CD4-positive, alpha-beta T cell (primary cell): Measurements from ENCODE around the gene MGAT5B. TPM values are rescaled to one million over a fixed set of nuclear protein-coding genes. Genes with fewer than 3 reads are reported as not detected.

Experiments used
- ATAC-seq: fragments of 200-7000 bp; cut with Tn5 transposase; one replicate; pipeline ENCODE4 v1.10.0; 2022; ENCODE audit warnings: mild to moderate bottlenecking; ENCODE audit not compliant: poor library complexity
- CTCF ChIA-PET: fragments of 350-600 bp; sonication (Branson Sonifier 250); formaldehyde crosslinking; loops from one replicate; lab custom pipeline; 2021; ENCODE audit warnings: antibody characterized with exemption, inconsistent platforms; lab: Charles Lee
- POLR2A ChIA-PET: fragments of 350-600 bp; sonication (Branson Sonifier 250); formaldehyde crosslinking; loops from one replicate; lab custom pipeline; 2021; ENCODE audit warnings: antibody characterized with exemption, inconsistent platforms; lab: Charles Lee
- DNase-seq, 14 experiments: peaks; one replicate each; pipeline ENCODE4 v3.0.0-alpha.2; 2013 to 2020; ENCODE audit warnings: mixed read lengths in 2 of 14
- H3K27ac ChIP-seq, 2 donors: one replicate each; pipeline versions ENCODE4 v1.5.1 to v1.7.0; 2013; ENCODE audit warnings: low read length in 2 of 2, low read depth in 1 of 2, mild to moderate bottlenecking in 1 of 2
- H3K27me3 ChIP-seq, 2 experiments: 1 replicate in 1 of 2; 2 replicates in 1 of 2; pipeline versions ENCODE4 v1.6.1 to v1.7.0; 2013; ENCODE audit warnings: low read length in 2 of 2, control low read depth in 1 of 2, mild to moderate bottlenecking in 1 of 2, moderate library complexity in 1 of 2; ENCODE audit not compliant: insufficient read depth in 2 of 2, control insufficient read depth in 1 of 2
- H3K36me3 ChIP-seq: one replicate; pipeline ENCODE4 v1.6.1; 2013; ENCODE audit warnings: low read length, control low read depth; ENCODE audit not compliant: insufficient read depth
- H3K4me1 ChIP-seq: one replicate; pipeline ENCODE4 v1.6.1; 2013; ENCODE audit warnings: low read length, control low read depth; ENCODE audit not compliant: insufficient read depth
- H3K4me3 ChIP-seq: one replicate; pipeline ENCODE4 v1.5.1; 2013; ENCODE audit warnings: mild to moderate bottlenecking, low read length, moderate library complexity
- H3K9me3 ChIP-seq, 2 experiments: 1 replicate in 1 of 2; 2 replicates in 1 of 2; pipeline versions ENCODE4 v1.6.1 to v1.7.0; 2013; ENCODE audit warnings: low read length in 2 of 2, mild to moderate bottlenecking in 2 of 2, control low read depth in 1 of 2, moderate library complexity in 1 of 2; ENCODE audit not compliant: control insufficient read depth in 1 of 2, insufficient read depth in 1 of 2
- H3K27ac Mint-ChIP-seq: one replicate; pipeline ENCODE4 v1.8.0; 2020; ENCODE audit warnings: mixed read lengths
- H3K27me3 Mint-ChIP-seq: one replicate; pipeline ENCODE4 v1.8.0; 2021; ENCODE audit warnings: mixed read lengths
- H3K36me3 Mint-ChIP-seq: one replicate; pipeline ENCODE4 v1.8.0; 2021; ENCODE audit warnings: low read depth, mixed read lengths
- H3K4me1 Mint-ChIP-seq: one replicate; pipeline ENCODE4 v1.8.0; 2021; ENCODE audit warnings: low read depth, mixed read lengths
- H3K4me3 Mint-ChIP-seq: one replicate; pipeline ENCODE4 v1.8.0; 2020; ENCODE audit warnings: mild to moderate bottlenecking, mixed read lengths
- H3K9me3 Mint-ChIP-seq: one replicate; pipeline ENCODE4 v1.8.0; 2020; ENCODE audit warnings: mixed read lengths
- intact Hi-C, 2 experiments: fragments of 100-400 bp; cut with DNase I in 1 of 2; cut with micrococcal nuclease in 1 of 2; formaldehyde crosslinking; loops; one replicate each; pipeline versions ENCODE4 v1.15.1 to v1.9.0; 2023 to 2025; cut with DNase I, micrococcal nuclease
- total RNA-seq, 174 experiments: library from RNA in 2 of 174; stranded (reverse) in 2 of 174; gene quantifications; one replicate each; pipeline ENCODE4 v1.2.3 and lab custom pipeline; 2021 to 2026
- TF ChIP-seq, protein P1 (sequence below): fragments of 200-600 bp; IDR thresholded peaks from one replicate; pipeline ENCODE4 v1.8.0; 2022; ENCODE audit warnings: antibody characterized with exemption, mild to moderate bottlenecking

MGAT5B gene
- total RNA-seq, 2 experiments from 2014 or later, result 0.28 to 0.77 TPM

GRCh38 chr17:76871668-76872067 is 3.5 kb downstream of the MGAT5B start:
- ATAC-seq, result no peak
- no peak overlapping the region for H3K4me3 Mint-ChIP-seq
- peaks cover 0 to 10% of the 10 kb centered on the region in 2 experiments for H3K9me3 ChIP-seq
- H3K4me1 Mint-ChIP-seq, result peaks cover 16% of the 10 kb centered on the region
- POLR2A ChIA-PET, result no interaction called here
- H3K27ac ChIP-seq, result no peak overlapping the region
- H3K36me3 Mint-ChIP-seq, result no peaks in the 10 kb centered on the region
- TF ChIP-seq, protein P1, sequence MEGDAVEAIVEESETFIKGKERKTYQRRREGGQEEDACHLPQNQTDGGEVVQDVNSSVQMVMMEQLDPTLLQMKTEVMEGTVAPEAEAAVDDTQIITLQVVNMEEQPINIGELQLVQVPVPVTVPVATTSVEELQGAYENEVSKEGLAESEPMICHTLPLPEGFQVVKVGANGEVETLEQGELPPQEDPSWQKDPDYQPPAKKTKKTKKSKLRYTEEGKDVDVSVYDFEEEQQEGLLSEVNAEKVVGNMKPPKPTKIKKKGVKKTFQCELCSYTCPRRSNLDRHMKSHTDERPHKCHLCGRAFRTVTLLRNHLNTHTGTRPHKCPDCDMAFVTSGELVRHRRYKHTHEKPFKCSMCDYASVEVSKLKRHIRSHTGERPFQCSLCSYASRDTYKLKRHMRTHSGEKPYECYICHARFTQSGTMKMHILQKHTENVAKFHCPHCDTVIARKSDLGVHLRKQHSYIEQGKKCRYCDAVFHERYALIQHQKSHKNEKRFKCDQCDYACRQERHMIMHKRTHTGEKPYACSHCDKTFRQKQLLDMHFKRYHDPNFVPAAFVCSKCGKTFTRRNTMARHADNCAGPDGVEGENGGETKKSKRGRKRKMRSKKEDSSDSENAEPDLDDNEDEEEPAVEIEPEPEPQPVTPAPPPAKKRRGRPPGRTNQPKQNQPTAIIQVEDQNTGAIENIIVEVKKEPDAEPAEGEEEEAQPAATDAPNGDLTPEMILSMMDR, result no peak
- no peaks in the 10 kb centered on the region for H3K36me3 ChIP-seq
- no peak overlapping the region for H3K4me3 ChIP-seq
- no peak overlapping the region for H3K27ac Mint-ChIP-seq
- intact Hi-C loops, result no loop called here
- H3K9me3 Mint-ChIP-seq, result peaks cover 3% of the 10 kb centered on the region
- no peak for DNase-seq
- H3K27me3 Mint-ChIP-seq, result peaks cover 31% of the 10 kb centered on the region
- H3K4me1 ChIP-seq, result peaks cover 13% of the 10 kb centered on the region
- CTCF ChIA-PET, result interaction anchor here (2.4 kb wide), 1 partner anchor 185 kb away, joined by 7 read pairs; no protein-coding TSS in a partner anchor
- H3K27me3 ChIP-seq, result peaks cover 24 to 31% of the 10 kb centered on the region in 2 experiments

- peaks cover 23 to 31% of the 10 kb centered on the region in 2 experiments for H3K27me3 ChIP-seq
- peak in 7 of 14 experiments; percentile 4 to 37 (median 14) for DNase-seq
- peaks cover 13% of the 10 kb centered on the region for H3K4me1 Mint-ChIP-seq
- ATAC-seq, result peak; percentile 35
- peaks cover 0 to 10% of the 10 kb centered on the region in 2 experiments for H3K9me3 ChIP-seq
- H3K4me3 ChIP-seq, result no peak overlapping the region
- ChIA-PET POLR2A (no interaction called here), CTCF (interaction anchor here (2.4 kb wide), 1 partner anchor 184 kb away, joined by 7 read pairs; no protein-coding TSS in a partner anchor)
- H3K36me3 Mint-ChIP-seq, result no peaks in the 10 kb centered on the region
- no peak overlapping the region for H3K27ac Mint-ChIP-seq
- no peak overlapping the region for H3K27ac ChIP-seq
- peak overlapping the region; percentile 60 for H3K4me3 Mint-ChIP-seq
- H3K4me1 ChIP-seq, result peaks cover 13% of the 10 kb centered on the region
- TF ChIP-seq, protein P1, result no peak
- no peaks in the 10 kb centered on the region for H3K36me3 ChIP-seq
- peaks cover 3% of the 10 kb centered on the region for H3K9me3 Mint-ChIP-seq
- intact Hi-C loops, result no loop called here
- H3K27me3 Mint-ChIP-seq, result peaks cover 24% of the 10 kb centered on the region
These were observed 4.1 kb downstream of the MGAT5B start for GRCh38 chr17:76872221-76872873.

GRCh38 chr17:76872874-76873221 is 4.6 kb downstream of the MGAT5B start:
- peaks cover 0 to 10% of the 10 kb centered on the region in 2 experiments for H3K9me3 ChIP-seq
- peaks cover 10% of the 10 kb centered on the region for H3K4me1 ChIP-seq
- H3K27me3 ChIP-seq, result peaks cover 18 to 28% of the 10 kb centered on the region in 2 experiments
- H3K4me3 Mint-ChIP-seq, result no peak overlapping the region
- no peak overlapping the region for H3K27ac Mint-ChIP-seq
- H3K27ac ChIP-seq, result no peak overlapping the region
- no peaks in the 10 kb centered on the region for H3K36me3 Mint-ChIP-seq
- no peaks in the 10 kb centered on the region for H3K36me3 ChIP-seq
- TF ChIP-seq, protein P1, result no peak
- DNase-seq, result no peak
- POLR2A ChIA-PET, result no interaction called here
- CTCF ChIA-PET, result interaction anchor here (2.4 kb wide), 1 partner anchor 183 kb away, joined by 7 read pairs; no protein-coding TSS in a partner anchor
- no peak overlapping the region for H3K4me3 ChIP-seq
- H3K4me1 Mint-ChIP-seq, result peaks cover 8% of the 10 kb centered on the region
- H3K9me3 Mint-ChIP-seq, result peaks cover 3% of the 10 kb centered on the region
- intact Hi-C loops, result no loop called here
- ATAC-seq, result no peak
- H3K27me3 Mint-ChIP-seq, result peaks cover 19% of the 10 kb centered on the region
